ENCODE data around the gene USP27X.

Gene USP27X

DNA sequence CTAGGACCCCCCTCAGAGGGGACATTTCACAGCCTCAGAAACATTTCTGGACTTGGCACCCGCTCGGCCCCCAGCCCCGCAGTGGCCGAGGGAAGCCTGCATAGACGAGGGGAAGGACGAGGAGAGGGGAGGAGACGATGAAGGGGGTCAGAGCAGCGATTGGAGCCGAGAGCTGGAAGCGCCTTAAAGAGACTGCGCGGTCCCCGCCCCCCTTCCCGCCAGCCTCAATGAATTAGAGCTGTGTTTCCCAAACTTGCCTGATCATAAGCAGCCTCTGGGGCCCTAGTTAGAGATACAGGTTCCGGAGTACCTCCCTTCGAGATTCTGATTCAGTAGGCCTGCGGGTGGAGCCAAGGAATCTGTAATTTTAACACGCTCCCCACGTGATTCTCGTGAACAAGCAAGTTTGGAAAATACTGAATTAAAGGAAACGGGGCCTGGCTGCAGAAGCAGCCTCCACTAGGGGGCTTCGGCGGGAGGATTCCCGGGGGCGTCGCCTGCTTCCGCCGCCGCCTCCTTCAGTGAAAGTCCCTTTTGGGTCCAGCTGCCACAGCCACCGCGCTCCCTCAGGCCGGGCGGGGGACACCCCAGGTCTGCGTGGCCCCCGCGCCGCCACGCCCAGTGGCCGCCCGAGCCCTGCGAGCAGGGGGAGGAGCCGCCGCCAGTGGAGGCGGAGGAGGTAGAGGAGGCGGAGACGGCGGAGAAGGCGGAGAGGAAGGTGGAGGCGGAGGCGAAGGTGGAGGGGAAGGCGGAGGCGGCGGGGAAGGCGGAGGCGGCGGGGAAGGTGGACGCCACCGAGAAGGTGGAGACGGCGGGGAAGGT is at the start of gene USP27X:
USP27X (plus strand) TSS at position 651 of the 822 bp plus-strand sequence. CDS start 824 bp downstream, outside the sequence.
- peak; percentile 82 for DNase-seq (ENCODE audit: low spot score)

- DNase-seq (ENCODE audit: low spot score) = peak; percentile 42
These were observed 40.9 kb upstream of the USP27X start for GRCh38 chrX:49838374-49838773.

DNA sequence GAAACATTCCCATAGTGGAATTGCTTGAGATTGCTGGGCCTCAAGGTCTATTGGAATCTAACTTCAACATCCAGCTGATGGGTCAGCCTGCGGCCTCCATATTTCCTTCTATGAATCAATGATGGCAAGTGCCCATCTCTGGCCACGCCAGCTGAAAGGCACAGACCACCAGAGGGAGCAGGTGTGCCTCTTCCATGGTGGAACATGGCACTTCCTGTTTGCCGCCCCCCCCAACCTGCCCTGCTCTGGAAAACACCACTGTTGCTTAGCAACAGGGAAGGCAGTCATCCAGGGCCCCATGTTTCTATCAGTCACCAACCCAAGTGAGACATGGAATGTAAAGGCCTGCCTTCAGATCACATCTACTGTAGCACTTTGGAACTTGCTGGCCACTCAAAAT is 38.6 kb upstream of the USP27X start:
- peak; percentile 69 for DNase-seq (ENCODE audit: low spot score)

DNA sequence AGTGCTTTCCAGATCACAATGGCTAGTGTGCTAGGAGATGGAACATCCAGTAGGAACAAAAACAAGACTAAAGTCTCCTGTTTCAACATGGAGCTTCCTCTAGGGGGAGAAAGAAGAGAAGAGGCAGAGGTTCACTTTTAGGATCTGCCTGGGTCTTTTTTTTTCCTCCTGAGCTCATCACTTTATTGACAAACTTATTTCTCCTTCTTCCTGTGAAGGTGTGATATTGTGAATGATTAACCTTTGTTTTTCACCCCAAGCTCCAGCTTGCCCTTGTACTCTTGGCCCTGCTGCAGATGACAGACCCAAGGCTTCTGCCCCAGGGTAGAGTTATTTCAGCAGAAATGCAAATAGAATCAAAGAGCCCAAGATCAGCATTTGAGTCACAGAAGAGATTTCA is 36.7 kb upstream of the USP27X start:
- DNase-seq (ENCODE audit: low spot score) = no peak

DNA sequence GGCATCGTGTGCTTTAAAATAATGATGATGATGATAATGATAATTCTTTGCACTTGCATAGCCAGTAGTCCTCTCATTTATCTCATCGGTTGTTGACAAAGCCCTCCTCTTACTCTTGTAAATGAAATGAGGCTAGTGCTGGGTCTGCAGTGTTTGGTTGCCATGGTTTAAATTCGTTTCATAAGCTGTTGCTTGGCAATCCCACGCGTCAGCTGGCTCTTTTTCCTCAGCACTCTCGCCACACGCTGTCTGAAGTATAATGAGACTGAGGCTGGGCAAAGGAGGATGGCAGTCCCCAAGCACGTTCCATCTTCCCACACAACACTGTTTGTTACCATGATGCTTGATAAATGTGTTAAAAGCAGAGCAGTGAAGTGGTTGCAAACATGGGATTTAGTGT is 34.7 kb upstream of the USP27X start:
- peak; percentile 87 for DNase-seq (ENCODE audit: low spot score)

DNA sequence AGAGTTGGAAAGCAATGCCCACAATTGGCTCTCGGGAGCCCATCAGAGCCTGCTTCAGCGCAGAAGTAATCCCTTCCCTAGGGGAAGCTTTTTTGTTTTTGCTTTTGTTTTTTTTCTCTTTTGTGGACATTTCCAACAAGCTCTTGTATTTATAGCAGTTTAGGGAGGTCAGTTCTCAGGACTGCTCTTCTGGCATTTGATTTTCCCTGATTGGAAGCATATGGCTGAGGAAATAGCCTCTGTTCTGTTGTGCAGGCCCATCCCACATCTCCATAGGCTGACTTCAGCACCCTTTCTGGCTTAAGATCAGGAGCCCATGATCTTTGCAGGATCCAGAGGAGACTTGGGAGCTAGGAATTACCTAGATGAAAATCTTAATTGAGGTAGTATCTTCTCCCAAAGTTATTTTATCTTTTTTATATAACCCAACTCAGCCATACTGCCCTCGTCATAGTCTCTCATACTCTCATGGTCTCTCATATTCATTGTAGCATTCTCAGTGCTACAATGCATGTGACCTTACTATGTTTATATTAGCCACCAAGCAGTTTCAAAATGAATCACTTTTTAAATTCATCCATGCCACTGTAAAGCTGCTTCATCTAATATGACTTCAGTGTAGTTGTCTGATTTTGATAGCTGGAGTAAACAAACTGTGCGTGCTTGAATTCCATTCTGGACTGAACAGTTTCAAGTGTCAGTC is 33.4 kb upstream of the USP27X start:
- no peak for DNase-seq (ENCODE audit: low spot score)

GRCh38 chrX:49846522-49846921 is 32.8 kb upstream of the USP27X start:
- no peak for DNase-seq (ENCODE audit: low spot score)

DNA sequence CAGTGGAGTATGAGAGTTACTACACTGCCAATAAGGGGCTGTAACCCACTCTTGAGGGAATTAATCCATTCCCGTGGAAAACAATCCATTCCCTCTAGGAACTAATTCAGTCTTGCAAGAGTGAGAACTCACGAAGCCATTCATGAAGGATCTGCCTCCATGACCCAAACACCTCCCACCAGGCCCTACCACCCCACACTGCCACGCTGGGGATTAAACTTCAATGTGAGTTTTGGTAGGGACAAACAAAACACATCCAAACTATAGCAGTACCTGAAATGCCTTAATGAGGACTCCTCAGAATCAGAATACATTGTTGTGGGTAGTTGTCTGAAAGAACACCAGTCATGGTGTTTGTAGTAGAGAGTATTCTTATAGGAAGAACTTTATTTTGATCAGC is 31.0 kb upstream of the USP27X start:
- no peak for DNase-seq (ENCODE audit: low spot score)

DNA sequence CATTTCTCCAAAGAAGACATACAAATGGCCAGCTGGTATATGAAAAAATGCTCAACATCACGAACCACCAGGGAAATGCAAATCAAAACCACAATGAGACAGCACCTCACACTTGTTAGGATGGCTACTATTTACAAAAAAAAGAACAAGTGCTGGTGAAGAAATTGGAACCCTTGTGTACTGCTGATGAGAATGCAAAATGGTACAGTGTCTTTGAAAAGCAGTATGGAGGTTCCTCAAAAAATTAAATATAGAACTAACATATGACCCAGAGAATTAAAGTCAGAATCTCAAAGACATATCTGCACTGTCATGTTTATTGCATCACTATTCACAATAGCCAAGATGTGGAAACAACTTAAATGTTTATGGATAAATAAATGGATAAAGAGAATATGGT is 29.3 kb upstream of the USP27X start:
- DNase-seq (ENCODE audit: low spot score) = no peak

- DNase-seq (ENCODE audit: low spot score) = no peak
These were observed 25.6 kb upstream of the USP27X start for GRCh38 chrX:49853661-49854060.

- no peak for DNase-seq (ENCODE audit: low spot score)
These were observed 22.5 kb upstream of the USP27X start for GRCh38 chrX:49856819-49857218.

DNA sequence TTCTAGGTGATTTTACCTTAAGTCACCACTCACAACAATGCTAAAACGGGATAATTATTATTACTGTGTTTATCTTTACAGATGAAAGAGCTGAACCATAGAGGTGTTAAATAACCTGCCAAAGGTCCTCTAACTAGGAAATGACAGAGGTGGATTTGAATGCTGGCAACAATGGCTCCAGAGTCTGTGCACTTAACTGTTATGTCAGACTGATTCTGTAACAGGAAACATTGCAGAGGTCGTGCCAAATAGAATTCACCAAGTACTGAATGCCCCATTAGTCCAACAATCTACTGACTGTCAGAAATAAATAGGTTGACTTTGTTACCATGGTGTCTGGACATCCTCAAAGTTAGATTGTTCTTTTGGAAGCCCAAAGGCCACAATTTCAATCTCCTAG is 20.9 kb upstream of the USP27X start:
- DNase-seq (ENCODE audit: low spot score) = no peak

GRCh38 chrX:49859491-49859890 is 19.8 kb upstream of the USP27X start:
- DNase-seq (ENCODE audit: low spot score) = no peak

DNA sequence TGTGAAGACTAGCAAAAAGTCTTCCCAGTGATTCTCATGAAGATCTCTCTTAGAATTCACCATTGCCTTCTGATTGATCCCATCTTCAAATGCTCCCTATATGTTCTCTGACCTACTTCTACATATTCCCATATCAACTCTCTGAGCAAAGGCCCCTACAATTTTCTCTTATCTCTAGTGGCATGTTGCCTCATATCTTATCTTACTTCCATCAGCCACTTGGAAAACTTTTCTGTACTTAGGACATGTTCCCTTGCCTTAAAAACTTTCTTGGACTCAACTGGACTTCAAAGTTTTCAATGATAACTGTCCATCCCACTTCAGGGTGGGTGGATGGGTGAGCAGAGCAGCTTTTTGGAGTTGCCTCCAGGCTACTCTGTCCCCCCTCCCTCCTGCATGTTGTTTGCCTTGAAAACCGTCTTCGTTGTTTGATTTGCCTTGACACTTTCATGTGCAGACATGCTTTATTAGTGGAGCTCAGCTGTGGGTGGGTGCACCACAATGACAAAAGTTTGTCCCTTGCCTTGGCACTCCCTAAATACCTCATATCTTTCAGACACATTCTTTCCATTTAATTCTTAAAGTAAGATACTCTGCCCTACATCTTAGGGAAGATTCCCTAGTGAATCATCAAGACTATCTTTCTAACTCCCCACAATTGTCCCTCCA is 18.3 kb upstream of the USP27X start:
- no peak for DNase-seq (ENCODE audit: low spot score)

- DNase-seq (ENCODE audit: low spot score) = no peak
These were observed 17.2 kb upstream of the USP27X start for GRCh38 chrX:49862093-49862492.

GRCh38 chrX:49868739-49869138 is 10.5 kb upstream of the USP27X start:
- DNase-seq (ENCODE audit: low spot score) = no peak

DNA sequence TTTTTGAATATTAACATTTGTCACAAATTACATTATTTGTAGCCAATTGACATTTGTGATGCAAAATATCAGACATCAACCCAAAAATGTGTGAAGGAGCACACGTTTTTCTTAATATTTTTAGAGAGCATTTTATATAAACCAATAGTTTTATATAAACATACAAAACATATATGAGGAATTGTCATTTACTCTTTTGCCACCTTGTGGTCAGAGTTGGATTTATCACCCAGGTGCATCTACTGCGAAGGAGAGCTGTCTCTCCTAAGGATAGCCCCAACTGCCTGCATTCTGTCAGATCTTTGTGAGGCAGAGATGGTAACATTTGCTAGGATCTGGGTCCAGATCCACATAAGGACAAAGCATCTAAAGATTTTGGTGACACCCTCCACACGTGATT is 2.5 kb upstream of the USP27X start:
- DNase-seq (ENCODE audit: low spot score) = peak; percentile 42

DNA sequence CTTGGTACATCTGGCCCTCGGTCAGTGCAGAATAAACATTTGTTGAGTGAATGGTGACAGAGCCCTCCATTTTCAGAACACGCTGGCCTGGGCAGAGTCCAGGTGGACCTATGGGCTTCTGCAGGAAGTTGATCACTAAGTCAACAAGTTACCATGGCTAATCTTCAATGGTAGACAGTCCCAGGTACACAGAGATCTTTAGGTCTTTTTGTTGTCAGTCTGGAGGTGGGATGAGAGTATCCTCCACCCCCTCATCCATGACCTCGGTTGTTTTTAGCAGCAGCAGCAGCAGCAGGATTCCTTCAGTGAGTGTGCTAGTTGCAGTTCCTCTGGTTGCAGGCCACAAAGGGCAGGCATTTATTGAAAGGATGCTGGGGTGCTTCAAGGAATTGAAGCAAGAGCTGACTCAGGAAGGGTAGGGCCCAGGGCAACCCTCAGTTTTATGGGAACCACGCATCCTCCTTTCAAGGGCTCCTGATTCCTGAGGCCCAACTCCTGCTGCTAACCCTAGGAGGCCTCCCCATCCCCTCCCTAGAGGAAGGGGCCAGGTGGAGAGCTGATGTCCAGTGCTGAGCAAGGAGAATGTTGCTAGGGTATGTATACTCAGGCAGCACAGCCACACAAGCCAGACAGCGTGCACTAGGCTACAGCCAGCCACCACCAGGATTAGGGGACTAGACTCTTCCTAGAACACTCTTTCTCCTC is 1.7 kb upstream of the USP27X start:
- no peak for DNase-seq (ENCODE audit: low spot score)

DNA sequence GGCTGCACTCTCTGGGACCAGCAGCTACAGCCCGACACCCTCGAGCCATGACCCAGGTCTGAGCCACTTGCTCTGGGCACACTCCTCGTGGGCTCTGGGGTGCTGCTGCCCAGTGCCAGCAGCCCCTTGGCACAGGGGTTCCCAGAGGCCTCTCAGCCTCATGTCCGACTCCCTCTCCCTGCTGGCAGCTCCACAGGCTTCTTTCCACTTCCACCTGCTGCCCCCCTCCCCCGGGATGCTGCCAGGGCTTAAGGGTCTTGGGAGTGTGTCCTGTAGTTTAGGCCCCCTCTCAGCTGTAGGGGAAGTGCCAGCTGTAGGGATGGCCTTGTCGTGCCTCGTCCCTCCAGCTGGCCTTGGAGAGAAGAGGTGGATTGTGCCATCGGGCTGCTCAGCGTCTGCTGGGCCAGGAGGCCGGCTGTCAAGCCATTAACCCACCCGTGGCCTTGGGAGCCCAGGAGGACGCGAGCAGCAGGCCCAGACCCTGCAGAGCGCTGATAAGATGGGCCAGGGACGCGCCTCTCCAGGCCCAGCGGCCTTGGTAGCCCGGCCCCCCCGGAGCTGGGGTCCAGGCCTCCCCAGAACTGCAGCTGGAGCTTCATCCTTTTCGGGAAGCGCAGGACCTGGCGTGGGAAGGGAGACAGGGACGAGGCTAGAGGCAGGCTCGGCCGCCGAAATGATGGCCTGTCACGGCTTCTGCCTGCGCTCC is 1.0 kb upstream of the USP27X start:
- DNase-seq (ENCODE audit: low spot score) = peak; percentile 8

DNA sequence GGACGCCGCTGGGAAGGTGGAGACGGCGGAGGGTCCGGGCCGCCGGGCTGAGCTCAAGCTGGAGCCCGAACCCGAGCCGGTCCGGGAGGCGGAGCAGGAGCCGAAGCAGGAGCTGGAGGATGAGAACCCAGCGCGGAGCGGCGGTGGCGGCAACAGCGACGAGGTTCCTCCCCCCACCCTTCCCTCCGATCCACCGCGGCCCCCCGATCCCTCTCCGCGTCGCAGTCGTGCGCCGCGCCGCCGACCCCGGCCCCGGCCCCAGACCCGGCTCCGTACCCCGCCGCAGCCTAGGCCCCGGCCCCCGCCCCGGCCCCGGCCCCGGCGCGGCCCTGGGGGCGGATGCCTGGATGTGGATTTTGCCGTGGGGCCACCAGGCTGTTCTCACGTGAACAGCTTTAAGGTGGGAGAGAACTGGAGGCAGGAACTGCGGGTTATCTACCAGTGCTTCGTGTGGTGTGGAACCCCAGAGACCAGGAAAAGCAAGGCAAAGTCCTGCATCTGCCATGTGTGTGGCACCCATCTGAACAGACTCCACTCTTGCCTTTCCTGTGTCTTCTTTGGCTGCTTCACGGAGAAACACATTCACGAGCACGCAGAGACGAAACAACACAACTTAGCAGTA is 483 bp downstream of the USP27X start:
- DNase-seq (ENCODE audit: low spot score) = peak; percentile 1

GRCh38 chrX:49880668-49881067 is 1.4 kb downstream of the USP27X start:
- no peak for DNase-seq (ENCODE audit: low spot score)

Measured in Ammon's horn (tissue), 1 donor.